HG02798 (cell line): ENCODE results near the gene PTPRF.

ENCODE experiments used
- ATAC-seq: cut with Tn5 transposase; IDR thresholded peaks from one replicate; pipeline ENCODE4 v1.9.1; 2021; ENCODE audit warnings: mild to moderate bottlenecking; ENCODE audit not compliant: unreplicated experiment, poor library complexity

Gene PTPRF

DNA sequence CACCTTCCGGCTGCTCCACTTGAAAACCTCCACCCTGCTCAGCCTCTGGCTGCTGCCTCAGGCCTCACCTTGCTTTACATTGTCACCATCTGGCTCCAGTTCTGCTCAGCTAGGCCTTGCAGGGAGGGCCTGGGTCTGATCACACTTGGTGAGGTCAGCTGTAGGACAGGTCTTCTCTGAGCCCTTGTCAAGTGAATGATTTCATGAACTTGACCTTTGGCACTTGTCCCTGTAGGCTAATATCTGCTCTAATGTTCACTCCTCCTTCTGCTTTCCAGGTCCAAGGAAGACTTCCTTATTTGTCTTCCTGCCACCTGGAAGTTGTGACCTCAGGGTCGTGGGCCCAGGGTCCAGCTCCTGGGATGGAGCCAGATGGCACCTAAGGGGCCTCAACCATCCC is 41.4 kb downstream of the PTPRF start:
- no peak for ATAC-seq

DNA sequence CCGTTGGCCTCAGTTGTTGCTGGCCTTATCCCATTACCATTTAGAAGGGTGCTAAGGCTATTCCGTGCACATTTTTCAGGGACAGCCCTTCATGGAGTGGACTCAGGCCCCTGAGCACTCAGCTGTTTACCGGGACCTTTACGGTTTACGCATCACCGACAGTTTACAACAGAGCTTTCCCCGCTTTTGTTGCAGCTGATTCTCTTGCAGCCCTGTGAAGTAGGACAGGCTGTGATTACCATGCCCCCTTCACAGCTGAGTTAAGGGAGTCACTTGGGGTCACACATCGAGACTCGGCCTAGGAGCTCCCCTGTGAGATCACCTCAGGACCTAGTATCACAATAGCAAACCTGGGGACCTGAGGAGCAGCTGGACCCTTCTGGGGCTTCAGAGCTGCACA is 41.9 kb downstream of the PTPRF start:
- no peak for ATAC-seq

DNA sequence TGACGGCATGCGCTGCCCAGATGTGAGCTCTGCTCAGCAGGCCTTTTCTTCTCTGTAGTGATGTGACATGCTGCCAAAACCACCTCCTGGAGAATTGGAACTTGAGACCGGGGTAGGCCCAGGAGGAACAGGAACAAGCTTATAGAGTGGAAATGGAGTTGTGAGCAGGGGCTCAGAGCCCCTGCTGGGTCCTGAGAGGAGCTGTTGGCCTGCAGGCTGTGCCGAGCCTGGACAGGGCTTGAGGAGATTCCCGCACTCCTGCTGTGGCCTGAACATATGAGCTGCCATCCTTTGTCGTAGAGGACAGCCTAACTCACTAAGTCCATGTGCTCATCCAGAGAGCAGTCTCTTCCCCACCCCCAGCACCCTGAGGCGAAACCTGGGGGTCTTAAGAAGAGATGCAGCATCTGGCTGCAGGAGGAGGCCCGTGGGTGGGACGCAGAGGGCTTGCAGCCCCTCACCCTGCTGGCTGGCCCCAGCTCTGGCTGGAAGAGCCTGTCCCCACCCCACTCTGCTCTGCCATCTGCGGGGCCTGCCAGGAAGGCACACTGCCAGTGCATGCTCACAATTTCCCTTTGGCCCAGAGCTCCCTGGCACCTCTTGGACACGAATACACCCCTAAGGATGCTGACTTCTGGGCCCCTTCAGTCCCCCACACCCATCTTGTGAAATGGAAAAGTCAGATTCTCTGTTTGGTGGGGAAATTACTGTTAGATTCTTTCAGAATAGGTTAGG is 42.5 kb downstream of the PTPRF start:
- no peak for ATAC-seq

DNA sequence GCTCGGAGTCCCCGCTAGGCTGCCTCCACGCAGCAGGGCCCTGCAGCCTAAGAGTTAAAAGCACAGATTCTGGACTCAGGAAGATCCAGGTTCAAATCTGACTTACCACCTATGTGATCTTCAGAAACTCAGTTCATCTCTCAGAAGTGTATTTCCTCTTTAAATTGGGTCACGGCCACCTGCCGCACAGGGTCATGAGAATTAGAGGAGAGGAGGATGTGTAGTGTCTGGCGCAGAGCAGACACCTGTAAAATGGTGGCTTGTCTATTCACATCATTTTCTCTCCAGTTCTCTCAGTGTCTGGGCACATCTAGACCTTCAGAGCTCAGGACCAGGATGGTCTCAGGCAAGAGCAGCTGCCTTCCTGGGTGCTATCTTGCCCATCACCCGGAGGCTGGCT is 45.8 kb downstream of the PTPRF start:
- ATAC-seq: no peak

DNA sequence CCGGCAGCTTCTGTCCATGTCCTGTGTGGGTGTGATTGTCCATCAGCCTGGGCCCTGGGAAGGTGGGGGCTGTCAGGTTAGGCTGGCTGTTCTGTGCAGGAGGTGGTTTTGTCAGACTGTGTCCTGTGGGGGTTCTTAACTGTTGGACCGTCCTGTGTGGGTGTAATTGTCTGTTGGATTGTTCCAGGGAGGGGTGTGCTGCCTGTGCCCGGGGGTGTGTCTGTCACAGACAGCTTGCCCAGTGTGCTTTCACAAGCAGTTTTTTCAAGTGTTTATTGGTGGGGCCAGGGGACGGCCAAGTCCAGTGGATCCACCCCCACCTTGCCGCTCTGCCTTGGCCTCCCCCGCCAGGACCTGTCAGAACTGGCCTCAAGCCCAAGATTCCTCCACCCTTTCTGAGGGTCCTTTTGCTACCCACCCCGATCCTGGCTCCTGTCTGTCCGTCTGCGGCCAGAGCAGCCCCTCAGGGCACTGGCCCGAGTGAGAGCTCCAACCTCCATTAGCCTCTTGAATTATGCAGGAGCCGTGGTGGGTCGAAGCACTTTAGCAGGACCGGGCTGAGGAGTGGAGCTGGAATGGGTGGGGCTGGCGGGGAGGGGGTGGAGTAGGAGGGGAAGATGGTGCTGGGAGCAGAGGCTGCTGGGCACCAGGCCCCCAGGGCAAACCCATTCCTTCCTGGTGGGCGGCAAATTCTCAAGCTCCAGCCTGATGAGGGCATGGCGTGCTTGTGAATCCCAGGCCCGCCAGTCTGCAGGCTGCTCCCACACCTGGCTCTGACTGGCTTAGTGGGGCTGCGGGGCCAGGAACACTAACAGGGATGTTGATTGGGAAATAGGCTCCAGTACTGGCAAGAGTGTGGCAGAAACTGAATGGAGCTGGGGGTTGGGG is 47.2 kb downstream of the PTPRF start:
- no peak for ATAC-seq

DNA sequence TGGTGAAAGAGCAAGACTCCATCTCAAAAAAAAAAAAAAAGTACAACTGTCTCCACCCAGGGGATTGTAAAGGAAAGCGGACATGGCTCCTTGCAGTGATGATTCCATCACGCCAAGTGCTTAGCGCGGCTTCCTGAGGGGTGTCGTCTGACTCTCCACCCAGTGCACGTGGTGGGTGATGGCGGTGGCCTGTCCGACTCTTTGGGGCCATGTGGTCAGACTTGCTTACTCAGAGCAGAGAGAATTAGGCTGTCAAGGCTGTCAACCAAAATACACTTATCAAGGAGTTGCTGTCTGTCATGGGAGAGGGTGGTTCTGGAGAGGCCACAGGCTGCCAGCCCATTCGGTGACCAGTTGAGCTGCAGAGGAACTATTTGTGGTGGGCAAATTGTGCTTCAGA is 49.4 kb downstream of the PTPRF start:
- ATAC-seq: no peak

DNA sequence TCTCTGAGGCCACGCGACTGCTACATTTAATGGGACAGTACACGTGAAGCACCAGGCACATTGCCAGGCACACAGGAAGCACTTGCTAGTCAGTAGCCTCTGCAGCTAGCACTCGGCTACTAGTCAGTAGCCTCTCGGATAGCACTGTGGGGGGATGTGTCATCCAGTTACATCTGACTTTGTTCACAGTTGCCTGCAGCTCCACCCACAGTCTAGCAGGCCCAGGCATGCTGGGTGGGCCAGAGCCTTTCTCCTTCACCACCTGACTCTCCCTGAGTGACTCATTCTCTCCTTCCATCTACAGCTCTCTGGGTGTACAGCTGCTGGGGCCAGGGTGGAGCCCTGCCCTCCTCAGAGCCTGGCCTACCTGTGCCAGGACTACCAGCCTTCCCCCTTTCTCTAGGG is 51.5 kb downstream of the PTPRF start:
- peak; percentile 78 for ATAC-seq

DNA sequence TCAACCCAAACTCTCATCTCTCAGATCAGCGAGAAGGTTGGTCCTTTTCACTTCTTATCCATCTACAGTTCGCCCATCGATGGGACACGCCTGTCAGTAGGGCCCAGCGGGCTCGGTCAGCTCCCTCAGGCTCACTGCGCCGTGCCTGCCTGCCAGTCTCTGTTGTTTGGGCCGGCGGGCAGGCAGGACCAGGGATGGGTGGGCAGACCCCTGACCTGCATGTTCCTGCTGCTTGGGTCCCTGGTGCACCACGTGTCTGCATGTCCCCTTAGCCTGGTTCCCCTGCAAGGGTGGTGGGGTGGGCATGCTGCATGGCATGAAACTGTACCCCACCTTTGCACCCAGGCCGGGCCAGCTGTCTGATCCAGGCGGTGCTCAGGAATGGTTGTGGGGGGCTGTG is 52.4 kb downstream of the PTPRF start:
- ATAC-seq: no peak

DNA sequence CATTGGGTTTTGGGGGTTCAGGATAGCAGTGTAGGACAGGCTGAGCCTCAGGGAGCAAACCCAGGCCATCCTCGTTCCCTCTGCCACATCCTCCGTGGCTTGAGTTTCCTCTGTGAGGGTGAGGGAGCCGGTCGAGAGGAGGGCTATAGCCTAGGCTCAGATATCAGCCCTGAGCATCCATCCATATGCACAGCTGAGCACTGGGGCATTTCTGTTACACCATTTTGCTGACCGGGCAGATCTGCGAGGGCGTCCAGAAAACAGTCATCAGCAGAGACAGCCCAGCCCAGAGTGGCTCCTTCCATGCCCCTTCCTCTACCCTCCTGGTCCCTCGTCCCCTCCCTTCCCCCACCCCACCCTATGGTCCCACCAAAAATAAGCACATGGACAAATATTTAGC is 53.5 kb downstream of the PTPRF start:
- no peak for ATAC-seq

DNA sequence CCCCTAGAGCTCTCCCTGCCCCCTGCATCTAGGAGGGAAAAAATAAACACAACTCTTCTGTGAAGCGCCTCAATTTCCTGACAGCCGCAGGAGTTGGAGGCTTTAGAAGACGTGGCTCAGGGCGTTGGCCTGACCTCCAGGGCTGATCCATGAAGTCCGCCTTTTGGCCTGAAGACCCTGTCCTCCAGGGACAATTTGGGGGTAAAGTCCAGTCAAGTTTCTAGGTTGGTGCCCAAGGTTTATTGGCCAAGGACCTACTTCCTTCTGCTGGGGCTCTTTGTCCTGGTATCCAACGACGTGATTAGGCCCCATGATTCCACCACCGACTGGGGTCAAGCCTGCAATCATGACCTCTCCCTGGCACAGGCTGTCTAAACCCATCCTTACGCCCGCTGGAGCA is 54.9 kb downstream of the PTPRF start:
- no peak for ATAC-seq

DNA sequence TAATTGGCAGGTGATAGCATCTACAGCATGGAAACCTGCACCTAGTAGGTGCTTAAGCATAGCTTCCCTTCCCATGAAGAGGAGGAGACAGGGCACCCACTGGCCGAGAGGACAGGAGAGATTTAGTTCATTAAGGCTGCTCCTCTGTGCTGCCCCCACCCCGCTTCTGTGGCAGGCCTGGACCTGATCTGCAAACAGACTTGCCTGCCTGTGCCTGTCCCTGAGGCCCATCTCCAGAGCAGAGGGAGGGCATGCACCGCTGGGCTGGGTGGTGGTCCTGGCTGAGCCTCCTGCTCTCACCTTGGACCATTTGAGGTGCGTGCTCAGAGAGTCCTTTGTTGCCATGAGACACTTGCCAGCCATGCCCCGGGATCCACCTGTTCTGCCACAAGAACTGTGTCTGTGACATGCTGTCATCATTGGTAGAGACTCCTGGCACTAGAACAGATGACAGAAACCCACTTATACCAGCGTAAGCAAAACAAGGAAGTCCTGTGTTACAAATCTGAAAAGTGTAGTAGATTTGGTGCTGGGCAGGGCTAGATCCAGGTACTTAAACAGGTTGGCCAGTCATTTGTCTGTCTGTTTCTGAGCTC is 55.6 kb downstream of the PTPRF start:
- no peak for ATAC-seq

DNA sequence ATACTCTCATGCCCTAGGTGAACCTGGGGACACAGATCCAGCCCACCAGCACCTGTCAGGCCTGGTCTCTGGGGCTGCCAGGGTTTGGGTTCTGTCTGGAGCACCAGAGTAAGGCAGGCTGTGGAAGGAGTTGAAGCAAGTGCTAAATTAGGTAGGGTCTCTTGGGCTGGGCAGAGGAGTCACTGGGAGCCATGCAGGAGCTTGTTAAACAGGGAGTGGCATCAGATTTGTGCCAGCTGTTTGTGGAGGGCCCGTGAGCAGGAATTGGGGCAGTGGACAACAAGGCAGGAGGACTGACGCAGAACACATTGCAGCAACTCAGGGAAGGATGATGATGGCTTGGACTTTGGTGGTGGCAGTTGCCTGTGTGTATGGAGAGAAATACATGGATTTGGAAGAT is 56.3 kb downstream of the PTPRF start:
- ATAC-seq: no peak

DNA sequence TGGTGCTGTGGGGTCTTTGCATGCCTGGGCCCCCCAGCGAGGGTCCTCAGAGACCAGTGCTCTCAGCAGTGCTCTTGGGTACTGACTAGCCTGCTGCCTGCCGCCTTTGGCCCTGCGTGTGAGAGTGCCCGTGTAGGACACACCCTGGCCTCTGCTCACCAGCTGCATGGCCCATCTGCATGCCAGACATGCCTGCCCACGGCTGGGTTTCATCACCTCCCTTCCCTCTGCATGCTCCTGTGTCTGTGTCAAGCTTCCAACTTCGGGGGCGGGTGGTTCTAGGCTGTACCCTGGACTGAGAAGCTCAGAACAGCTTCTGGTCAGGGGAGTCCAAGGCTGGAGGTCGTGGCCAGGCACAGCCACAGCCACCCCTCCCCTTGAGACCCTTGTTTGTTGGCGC is 56.9 kb downstream of the PTPRF start:
- ATAC-seq: no peak

DNA sequence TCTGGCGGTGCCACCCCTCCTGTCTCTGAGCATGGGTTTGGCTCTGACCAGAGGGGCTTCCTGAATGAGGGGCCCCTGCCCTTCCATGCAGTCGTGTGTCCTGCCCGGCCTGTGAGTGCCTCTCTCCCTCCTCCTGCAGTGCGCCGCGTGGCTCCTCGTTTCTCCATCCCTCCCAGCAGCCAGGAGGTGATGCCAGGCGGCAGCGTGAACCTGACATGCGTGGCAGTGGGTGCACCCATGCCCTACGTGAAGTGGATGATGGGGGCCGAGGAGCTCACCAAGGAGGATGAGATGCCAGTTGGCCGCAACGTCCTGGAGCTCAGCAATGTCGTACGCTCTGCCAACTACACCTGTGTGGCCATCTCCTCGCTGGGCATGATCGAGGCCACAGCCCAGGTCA is 57.9 kb downstream of the PTPRF start:
- no peak for ATAC-seq

DNA sequence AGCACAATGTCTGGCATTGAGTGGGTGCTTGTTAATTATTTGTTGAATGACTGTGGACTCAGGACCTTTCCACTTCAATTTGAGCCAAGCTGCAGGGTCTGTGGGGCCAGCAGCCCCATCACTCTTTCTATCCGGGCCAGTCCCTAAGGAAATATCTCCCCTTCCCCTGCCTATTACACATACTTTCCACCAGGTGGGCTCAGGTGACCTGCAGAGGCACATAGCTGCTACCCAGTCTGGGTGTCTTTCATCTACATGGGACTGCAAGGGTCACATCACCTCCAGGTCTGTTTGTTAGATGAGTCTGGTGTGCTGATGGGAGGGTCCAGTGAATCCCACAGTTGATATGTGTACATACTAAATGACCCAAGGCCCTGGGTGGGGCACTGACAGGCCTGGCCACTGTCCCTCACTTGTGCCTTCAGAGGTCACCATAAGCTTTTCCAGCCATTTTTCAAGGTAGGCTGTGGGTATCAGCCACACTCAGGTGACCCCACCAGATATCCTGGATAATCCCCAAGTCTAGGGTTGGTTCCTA is 59.8 kb downstream of the PTPRF start:
- no peak for ATAC-seq

DNA sequence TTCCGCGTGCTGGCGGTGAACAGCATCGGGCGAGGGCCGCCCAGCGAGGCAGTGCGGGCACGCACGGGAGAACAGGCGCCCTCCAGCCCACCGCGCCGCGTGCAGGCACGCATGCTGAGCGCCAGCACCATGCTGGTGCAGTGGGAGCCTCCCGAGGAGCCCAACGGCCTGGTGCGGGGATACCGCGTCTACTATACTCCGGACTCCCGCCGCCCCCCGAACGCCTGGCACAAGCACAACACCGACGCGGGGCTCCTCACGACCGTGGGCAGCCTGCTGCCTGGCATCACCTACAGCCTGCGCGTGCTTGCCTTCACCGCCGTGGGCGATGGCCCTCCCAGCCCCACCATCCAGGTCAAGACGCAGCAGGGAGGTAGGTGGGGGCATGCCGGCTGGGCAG is 60.5 kb downstream of the PTPRF start:
- no peak for ATAC-seq

DNA sequence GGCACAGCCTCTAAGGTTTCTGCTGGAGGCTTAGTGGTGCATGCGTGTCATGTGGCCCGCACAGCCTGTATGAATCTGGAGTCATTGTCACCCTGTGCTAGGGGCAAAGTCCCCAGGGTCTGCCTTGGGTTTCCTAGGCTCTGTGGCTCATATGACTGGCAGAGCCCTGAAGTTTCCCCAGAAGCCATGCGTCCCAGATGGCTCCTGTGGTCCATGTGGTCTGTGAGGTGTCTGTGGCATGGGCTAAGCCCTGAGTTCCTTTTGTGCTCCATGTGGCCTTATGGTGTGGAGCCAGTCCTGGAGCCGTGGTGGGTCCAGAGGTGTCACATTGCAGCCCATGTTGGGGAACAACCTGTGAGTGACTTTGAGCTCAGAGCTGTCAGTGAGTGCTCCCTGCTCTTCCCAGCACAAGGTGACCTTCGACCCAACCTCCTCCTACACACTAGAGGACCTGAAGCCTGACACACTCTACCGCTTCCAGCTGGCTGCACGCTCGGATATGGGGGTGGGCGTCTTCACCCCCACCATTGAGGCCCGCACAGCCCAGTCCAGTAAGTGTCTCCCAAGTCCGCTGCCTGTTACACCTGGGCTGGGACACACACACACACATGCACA is 61.5 kb downstream of the PTPRF start:
- ATAC-seq: no peak

DNA sequence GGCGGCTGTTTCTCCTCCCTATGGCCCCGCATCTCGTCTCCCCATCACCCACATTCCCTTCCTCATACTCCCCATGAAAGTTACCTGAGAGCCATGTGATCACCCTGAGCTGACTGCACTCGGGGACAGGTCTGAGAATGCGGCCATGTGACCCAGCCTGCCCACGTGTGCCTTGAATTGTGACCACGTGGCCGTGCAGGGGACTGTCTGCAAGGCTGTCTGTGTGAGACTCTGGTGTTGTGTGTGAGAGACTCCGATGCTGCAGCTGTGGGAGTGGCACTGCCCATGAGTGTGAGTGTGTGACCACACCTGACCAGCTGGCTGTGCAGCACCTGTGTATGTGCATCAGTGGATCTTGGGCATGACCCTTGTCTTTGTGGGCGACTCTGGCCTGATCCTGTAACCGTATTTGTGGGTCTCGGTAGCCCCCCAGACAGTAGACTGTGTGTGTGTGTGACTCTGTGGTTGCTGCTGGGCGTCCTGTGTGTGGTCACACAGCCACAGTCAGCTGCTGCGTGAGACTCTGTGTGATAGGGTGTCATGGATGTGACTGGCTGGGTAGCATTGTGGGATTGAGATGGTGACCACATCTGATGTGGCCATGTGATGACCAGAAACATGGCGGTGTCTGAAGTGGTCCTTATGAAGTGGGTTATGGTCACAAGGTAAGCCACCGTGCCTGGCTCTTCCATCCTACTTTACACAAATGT is 62.4 kb downstream of the PTPRF start:
- ATAC-seq: no peak

DNA sequence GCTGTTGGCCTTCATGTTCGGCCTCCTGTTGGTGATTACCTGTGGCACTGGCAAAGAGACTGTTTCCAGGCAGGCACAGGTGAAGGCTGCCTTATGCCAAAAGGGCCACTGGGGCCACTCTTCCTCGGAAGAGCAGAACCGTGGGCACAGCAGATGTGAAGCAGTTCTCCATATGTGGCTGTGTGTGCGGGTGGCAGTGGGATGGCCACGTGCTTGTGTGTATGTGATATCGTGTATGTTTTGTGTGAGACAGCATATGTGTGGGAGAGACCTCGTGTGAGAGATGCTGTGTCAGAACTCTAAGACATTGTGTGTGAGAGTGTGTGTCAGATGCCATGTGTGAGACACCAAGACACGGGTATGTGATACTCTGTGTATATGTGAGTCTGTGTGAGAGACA is 65.9 kb downstream of the PTPRF start:
- no peak for ATAC-seq

DNA sequence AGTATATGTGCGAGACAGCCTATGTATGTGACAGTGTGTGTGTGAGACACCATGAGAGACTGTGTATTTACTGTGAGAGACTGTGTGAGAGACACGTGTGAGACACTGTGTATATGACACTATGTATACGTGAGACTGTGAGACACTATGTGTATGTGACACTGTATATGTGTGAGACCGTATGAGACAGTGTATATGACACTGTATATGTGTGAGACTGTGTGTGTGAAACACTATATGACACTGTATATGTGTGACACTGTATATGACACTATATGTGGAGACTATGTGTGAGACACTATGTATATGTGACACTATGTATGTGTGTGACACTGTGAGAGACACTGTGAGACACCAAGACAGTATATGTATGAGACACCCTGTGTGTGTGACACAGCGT is 66.3 kb downstream of the PTPRF start:
- no peak for ATAC-seq
